ENCODE data around the gene IFNA16.
A peak's percentile ranks its signal among the peaks of the same experiment; 100 is the strongest.
"Not testable (repeated sequence)": the region's sequence is repeated elsewhere in the genome, so short reads cannot be mapped to it uniquely, and the experiment has no call there.

Gene IFNA16

GRCh38 chr9:21239911-21240310 lies 22.8 kb upstream of the IFNA16 start, which contains the start of gene IFNA14:
Gene IFNA14 (minus strand): TSS chr9:21240005. CDS start chr9:21239935, 70 bp downstream.
- no peak for DNase-seq (ENCODE audit: extremely low read depth, low read depth)
- TF ChIP-seq CTCF (IDR thresholded peaks at IDR 0.05; ENCODE audit: low read depth, low read length): no peak

- not testable (repeated sequence) for DNase-seq (ENCODE audit: extremely low read depth, low read depth)
Observed at GRCh38 chr9:21236360-21236714, 19.2 kb upstream of the IFNA16 start.

- DNase-seq (ENCODE audit: extremely low read depth, low read depth): not testable (repeated sequence)
- peak; percentile 53 for TF ChIP-seq CTCF (IDR thresholded peaks at IDR 0.05; ENCODE audit: low read depth, low read length)
Observed at GRCh38 chr9:21235468-21236359, 18.6 kb upstream of the IFNA16 start.

- DNase-seq (ENCODE audit: extremely low read depth, low read depth): no peak
- no peak for TF ChIP-seq CTCF (IDR thresholded peaks at IDR 0.05; ENCODE audit: low read depth, low read length)
Observed at GRCh38 chr9:21234153-21234687, 17.1 kb upstream of the IFNA16 start.

- no peak for DNase-seq (ENCODE audit: extremely low read depth, low read depth)
- no peak for TF ChIP-seq CTCF (IDR thresholded peaks at IDR 0.05; ENCODE audit: low read depth, low read length)
Observed at GRCh38 chr9:21233258-21233657, 16.1 kb upstream of the IFNA16 start.

- DNase-seq (ENCODE audit: extremely low read depth, low read depth): no peak
- TF ChIP-seq CTCF (IDR thresholded peaks at IDR 0.05; ENCODE audit: low read depth, low read length): no peak
Observed at GRCh38 chr9:21228122-21228521, 11.0 kb upstream of the IFNA16 start, which contains the start of gene IFNA17. Gene IFNA17 (minus strand): TSS chr9:21228222. CDS start chr9:21228173, 49 bp downstream.

- not testable (repeated sequence) for DNase-seq (ENCODE audit: extremely low read depth, low read depth)
- TF ChIP-seq CTCF (IDR thresholded peaks at IDR 0.05; ENCODE audit: low read depth, low read length): peak; percentile 37
Observed at GRCh38 chr9:21213411-21214326, 3.4 kb downstream of the IFNA16 start.

GRCh38 chr9:21212160-21212559 lies 5.0 kb downstream of the IFNA16 start:
- not testable (repeated sequence) for DNase-seq (ENCODE audit: extremely low read depth, low read depth)

GRCh38 chr9:21210782-21211181 lies 6.3 kb downstream of the IFNA16 start:
- not testable (repeated sequence) for DNase-seq (ENCODE audit: extremely low read depth, low read depth)

All from AG09319 (cell line).